MM.1S (cell line): Measurements from ENCODE around the gene PPP1R18.

Source experiments
- CTCF ChIP-seq: fragments of 300-600 bp; sonication (generic); IDR thresholded peaks from 2 replicates; pipeline ENCODE4 v1.5.1; 2016; ENCODE audit warnings: antibody characterized with exemption, low read length, mixed read lengths
- EZH2 ChIP-seq: fragments of 300-600 bp; sonication (generic); optimal IDR thresholded peaks from 2 replicates; pipeline ENCODE3; 2017; ENCODE audit warnings: low read depth, mild to moderate bottlenecking, antibody characterized with exemption, low read length, mixed read lengths

GRCh38 chr6:30725713-30726505 is 39.5 kb upstream of the PPP1R18 start:
- TF ChIP-seq CTCF, result no peak
- TF ChIP-seq EZH2, result no peak
